Measurements from ENCODE around the gene MLLT1. TPM values are rescaled to one million over a fixed set of nuclear protein-coding genes. Genes with fewer than 3 reads are reported as not detected.

The MLLT1 gene
- total RNA-seq, 1 experiment from 2014 or later, result 58.3 TPM

DNA sequence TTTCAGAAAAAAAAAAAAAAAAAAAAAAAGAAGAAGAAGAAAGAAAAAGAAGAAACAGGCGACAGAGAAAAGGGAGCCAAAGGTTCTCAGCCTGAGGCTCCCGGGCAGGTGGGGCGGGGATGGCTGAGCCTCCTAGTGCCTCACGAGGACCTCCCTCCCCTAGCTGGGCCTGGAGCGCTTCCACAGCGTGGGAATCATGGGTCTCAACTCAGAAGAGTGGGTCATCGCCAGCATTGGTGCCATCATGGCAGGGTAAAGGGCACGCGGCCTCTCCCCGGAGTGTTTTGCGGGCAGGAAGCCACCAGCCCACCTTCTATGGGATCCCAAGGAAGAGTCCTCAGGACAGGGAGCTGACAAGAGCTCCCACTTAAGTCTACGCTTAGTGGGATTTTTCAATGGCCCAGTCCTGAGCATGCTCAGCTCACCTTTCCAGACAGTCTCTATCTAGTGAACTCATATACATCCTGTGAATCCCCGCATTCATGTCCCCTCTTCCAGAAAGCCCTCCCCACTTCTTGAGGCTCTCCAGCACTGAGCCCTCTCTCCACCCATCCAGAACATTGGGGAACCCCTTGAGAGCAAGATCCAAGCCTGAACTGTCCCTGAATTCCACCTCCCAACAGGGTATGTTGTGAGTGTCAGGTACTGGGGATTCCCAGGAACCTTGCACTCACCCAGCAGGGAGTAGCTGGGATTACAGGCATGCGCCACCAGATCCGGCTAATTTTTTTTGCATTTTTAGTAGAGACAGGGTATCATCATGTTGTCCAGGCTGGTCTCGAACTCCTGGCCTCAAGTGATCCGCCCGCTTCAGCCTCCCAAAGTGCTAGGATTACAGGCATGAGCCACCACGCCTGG, 74.7 kb downstream of the MLLT1 start:
- H3K36me3 ChIP-seq (ENCODE audit: control insufficient read depth, insufficient read depth, low read length), result no peaks in the 10 kb centered on the region
- no peak overlapping the region for H3K4me3 ChIP-seq (ENCODE audit: low read depth in 2 of 2, low read length in 2 of 2)
- ATAC-seq, result no peak
- H3K4me1 ChIP-seq (ENCODE audit: control insufficient read depth, insufficient read depth, low read length), result no peaks in the 10 kb centered on the region
- DNase-seq (ENCODE audit: low read depth, low spot score), result no peak
- H3K9me3 ChIP-seq (ENCODE audit: control insufficient read depth, insufficient read depth, low read depth, low read length), result no peaks in the 10 kb centered on the region
- no peaks in the 10 kb centered on the region for H3K27me3 ChIP-seq (ENCODE audit: control insufficient read depth, insufficient read depth, low read length)
- in situ Hi-C loops (cut with HindIII; ENCODE audit: low pct_unique_long_range_greater_than_20kb, low sequenced_read_pairs), result no loop called here
- H3K27ac ChIP-seq (ENCODE audit: low read length), result no peak overlapping the region
- intact Hi-C loops (cut with micrococcal nuclease; ENCODE audit: unreplicated experiment), result no loop called here
- POLR2A ChIA-PET, result no interaction called here
- BruUV-seq (replicated peaks), result no TSS peak
- no peak for TF ChIP-seq SIN3A (IDR thresholded peaks at IDR 0.05; ENCODE audit: borderline replicate concordance, insufficient read depth, low read depth, low read length)
- TF ChIP-seq, protein P1, sequence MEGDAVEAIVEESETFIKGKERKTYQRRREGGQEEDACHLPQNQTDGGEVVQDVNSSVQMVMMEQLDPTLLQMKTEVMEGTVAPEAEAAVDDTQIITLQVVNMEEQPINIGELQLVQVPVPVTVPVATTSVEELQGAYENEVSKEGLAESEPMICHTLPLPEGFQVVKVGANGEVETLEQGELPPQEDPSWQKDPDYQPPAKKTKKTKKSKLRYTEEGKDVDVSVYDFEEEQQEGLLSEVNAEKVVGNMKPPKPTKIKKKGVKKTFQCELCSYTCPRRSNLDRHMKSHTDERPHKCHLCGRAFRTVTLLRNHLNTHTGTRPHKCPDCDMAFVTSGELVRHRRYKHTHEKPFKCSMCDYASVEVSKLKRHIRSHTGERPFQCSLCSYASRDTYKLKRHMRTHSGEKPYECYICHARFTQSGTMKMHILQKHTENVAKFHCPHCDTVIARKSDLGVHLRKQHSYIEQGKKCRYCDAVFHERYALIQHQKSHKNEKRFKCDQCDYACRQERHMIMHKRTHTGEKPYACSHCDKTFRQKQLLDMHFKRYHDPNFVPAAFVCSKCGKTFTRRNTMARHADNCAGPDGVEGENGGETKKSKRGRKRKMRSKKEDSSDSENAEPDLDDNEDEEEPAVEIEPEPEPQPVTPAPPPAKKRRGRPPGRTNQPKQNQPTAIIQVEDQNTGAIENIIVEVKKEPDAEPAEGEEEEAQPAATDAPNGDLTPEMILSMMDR (IDR thresholded peaks at IDR 0.05), result no peak
- TF ChIP-seq, protein P2, sequence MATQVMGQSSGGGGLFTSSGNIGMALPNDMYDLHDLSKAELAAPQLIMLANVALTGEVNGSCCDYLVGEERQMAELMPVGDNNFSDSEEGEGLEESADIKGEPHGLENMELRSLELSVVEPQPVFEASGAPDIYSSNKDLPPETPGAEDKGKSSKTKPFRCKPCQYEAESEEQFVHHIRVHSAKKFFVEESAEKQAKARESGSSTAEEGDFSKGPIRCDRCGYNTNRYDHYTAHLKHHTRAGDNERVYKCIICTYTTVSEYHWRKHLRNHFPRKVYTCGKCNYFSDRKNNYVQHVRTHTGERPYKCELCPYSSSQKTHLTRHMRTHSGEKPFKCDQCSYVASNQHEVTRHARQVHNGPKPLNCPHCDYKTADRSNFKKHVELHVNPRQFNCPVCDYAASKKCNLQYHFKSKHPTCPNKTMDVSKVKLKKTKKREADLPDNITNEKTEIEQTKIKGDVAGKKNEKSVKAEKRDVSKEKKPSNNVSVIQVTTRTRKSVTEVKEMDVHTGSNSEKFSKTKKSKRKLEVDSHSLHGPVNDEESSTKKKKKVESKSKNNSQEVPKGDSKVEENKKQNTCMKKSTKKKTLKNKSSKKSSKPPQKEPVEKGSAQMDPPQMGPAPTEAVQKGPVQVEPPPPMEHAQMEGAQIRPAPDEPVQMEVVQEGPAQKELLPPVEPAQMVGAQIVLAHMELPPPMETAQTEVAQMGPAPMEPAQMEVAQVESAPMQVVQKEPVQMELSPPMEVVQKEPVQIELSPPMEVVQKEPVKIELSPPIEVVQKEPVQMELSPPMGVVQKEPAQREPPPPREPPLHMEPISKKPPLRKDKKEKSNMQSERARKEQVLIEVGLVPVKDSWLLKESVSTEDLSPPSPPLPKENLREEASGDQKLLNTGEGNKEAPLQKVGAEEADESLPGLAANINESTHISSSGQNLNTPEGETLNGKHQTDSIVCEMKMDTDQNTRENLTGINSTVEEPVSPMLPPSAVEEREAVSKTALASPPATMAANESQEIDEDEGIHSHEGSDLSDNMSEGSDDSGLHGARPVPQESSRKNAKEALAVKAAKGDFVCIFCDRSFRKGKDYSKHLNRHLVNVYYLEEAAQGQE (IDR thresholded peaks at IDR 0.05; ENCODE audit: insufficient read depth in 1 of 2, low read depth in 2 of 2, low read length in 1 of 2), result no peak
- TF ChIP-seq POLR2AphosphoS5 (IDR thresholded peaks at IDR 0.05; ENCODE audit: low read depth, low read length), result no peak
- no peak for TF ChIP-seq TCF7L2 (IDR thresholded peaks at IDR 0.05; ENCODE audit: low read depth, low read length)
- CTCF ChIA-PET, result no interaction called here

DNA sequence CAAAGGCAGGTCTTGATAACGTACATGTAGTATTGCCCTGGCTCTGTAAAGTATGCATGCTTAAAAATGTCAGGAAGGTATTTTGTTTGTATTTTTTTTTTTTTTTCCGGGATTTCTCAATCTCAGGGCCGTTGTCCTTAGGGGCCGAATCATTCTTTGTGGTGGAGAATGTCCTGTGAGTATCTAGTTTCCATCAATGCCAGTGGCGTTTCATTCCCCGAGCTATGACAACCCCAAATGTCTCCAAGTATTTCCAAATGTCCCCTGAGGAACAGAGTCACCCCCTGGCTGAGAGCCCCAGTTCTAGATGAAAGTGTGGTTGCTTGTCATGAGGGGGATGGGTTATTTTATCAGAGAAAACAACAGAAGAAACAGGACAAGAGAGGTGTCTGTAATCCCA, 75.6 kb downstream of the MLLT1 start:
- Histone ChIP-seq H3K9me3 (ENCODE audit: control insufficient read depth, insufficient read depth, low read depth, low read length) (no peaks in the 10 kb centered on the region), H3K4me3 (ENCODE audit: low read depth in 2 of 2, low read length in 2 of 2) (no peak overlapping the region), H3K27ac (ENCODE audit: low read length) (no peak overlapping the region), H3K4me1 (ENCODE audit: control insufficient read depth, insufficient read depth, low read length) (no peaks in the 10 kb centered on the region), H3K27me3 (ENCODE audit: control insufficient read depth, insufficient read depth, low read length) (no peaks in the 10 kb centered on the region), H3K36me3 (ENCODE audit: control insufficient read depth, insufficient read depth, low read length) (no peaks in the 10 kb centered on the region)
- ChIA-PET POLR2A (no interaction called here), CTCF (no interaction called here)
- BruUV-seq (replicated peaks), result no TSS peak
- DNase-seq (ENCODE audit: low read depth, low spot score), result no peak
- intact Hi-C loops (cut with micrococcal nuclease; ENCODE audit: unreplicated experiment) (no loop called here), in situ Hi-C loops (cut with HindIII; ENCODE audit: low pct_unique_long_range_greater_than_20kb, low sequenced_read_pairs) (no loop called here)
- no peak for ATAC-seq
- TF ChIP-seq, protein P1 (IDR thresholded peaks at IDR 0.05), result no peak
- no peak for TF ChIP-seq SIN3A (IDR thresholded peaks at IDR 0.05; ENCODE audit: borderline replicate concordance, insufficient read depth, low read depth, low read length)
- TF ChIP-seq, protein P2 (IDR thresholded peaks at IDR 0.05; ENCODE audit: insufficient read depth in 1 of 2, low read depth in 2 of 2, low read length in 1 of 2), result no peak
- TF ChIP-seq TCF7L2 (IDR thresholded peaks at IDR 0.05; ENCODE audit: low read depth, low read length), result no peak
- TF ChIP-seq POLR2AphosphoS5 (IDR thresholded peaks at IDR 0.05; ENCODE audit: low read depth, low read length), result no peak

Data from Panc1 (cell line).